Transverse colon (tissue), 4 donors: ENCODE measurements around the gene CHRM4. TPM values are rescaled to one million over a fixed set of nuclear protein-coding genes. Genes with fewer than 3 reads are reported as not detected.
A peak's percentile ranks its signal among the peaks of the same experiment; 100 is the strongest.

Source experiments
- DNase-seq: peaks from one replicate; pipeline ENCODE4 v3.0.0-alpha.2; 2019
- H3K27ac ChIP-seq, 4 donors: fragments of 200-600 bp; sonication (generic); 2 replicates each; pipeline ENCODE4 v1.5.1; 2016 to 2018; ENCODE audit warnings: inconsistent platforms in 4 of 4
- H3K27me3 ChIP-seq: fragments of 200-600 bp; sonication (generic); 2 replicates; pipeline ENCODE4 v1.5.1; 2017; ENCODE audit warnings: inconsistent platforms
- H3K36me3 ChIP-seq, 4 donors: fragments of 200-600 bp; sonication (generic); 2 replicates each; pipeline ENCODE4 v1.5.1; 2017 to 2019; ENCODE audit warnings: inconsistent platforms in 4 of 4
- H3K4me1 ChIP-seq, 4 donors: fragments of 200-600 bp; sonication (generic); 2 replicates each; pipeline ENCODE4 v1.5.1; 2017 to 2020; ENCODE audit warnings: inconsistent platforms in 4 of 4
- H3K4me3 ChIP-seq, 4 donors: fragments of 200-600 bp; sonication (generic); 1 replicate in 1 of 4; 2 replicates in 3 of 4; pipeline versions ENCODE4 v1.5.1 to v1.6.1; 2017 to 2019; ENCODE audit warnings: inconsistent platforms in 4 of 4
- H3K9me3 ChIP-seq, 2 donors: fragments of 200-600 bp; sonication (generic); 2 replicates each; pipeline ENCODE4 v1.5.1; 2017 to 2019; ENCODE audit warnings: inconsistent platforms in 2 of 2
- CTCF ChIP-seq, 5 experiments: fragments of 200-600 bp in 3 of 5; fragments of 450-650 bp in 2 of 5; sonication (generic) in 3 of 5; IDR thresholded peaks; 1 replicate in 2 of 5; 2 replicates in 3 of 5; pipeline ENCODE4 v1.5.1; 2016 to 2017; ENCODE audit warnings: antibody characterized with exemption in 5 of 5, inconsistent platforms in 3 of 5, mild to moderate bottlenecking in 2 of 5, moderate library complexity in 1 of 5
- EP300 ChIP-seq: sonication (generic); formaldehyde crosslinking; IDR thresholded peaks from one replicate; pipeline ENCODE4 v1.6.1; 2017; ENCODE audit warnings: antibody characterized with exemption, low read depth
- POLR2A ChIP-seq: fragments of 450-650 bp; IDR thresholded peaks from one replicate; pipeline ENCODE4 v1.6.1; 2016; ENCODE audit warnings: antibody characterized with exemption, mild to moderate bottlenecking, moderate library complexity
- POLR2AphosphoS5 ChIP-seq, 3 donors: sonication (generic); formaldehyde crosslinking; IDR thresholded peaks; one replicate each; pipeline ENCODE4 v1.6.1; 2016; ENCODE audit warnings: antibody characterized with exemption in 3 of 3
- WGBS, 2 donors: methylation state at CpG; one replicate each; pipeline ENCODE4 v1.1.5; 2018; ENCODE audit warnings: low coverage in 1 of 2; 5-methylcytosine and 5-hydroxymethylcytosine counted together
- in situ Hi-C, 4 donors: fragments of 200-750 bp; cut with MboI; loops; one replicate each; pipeline versions ENCODE4 v1.15.0 to v1.15.1; 2017; ENCODE audit warnings: low sequenced_read_pairs in 3 of 4, low pct_ligation_motif_present in 1 of 4, low pct_unique_long_range_greater_than_20kb in 1 of 4
- intact Hi-C: fragments of 100-400 bp; cut with DNase I; formaldehyde crosslinking; loops from one replicate; pipeline ENCODE4 v1.15.1; 2023; ENCODE audit warnings: low total_unique reads
- total RNA-seq, 4 donors: library from RNA; depleted of rRNA; stranded (reverse); fragments of >200 nt; gene quantifications; one replicate each; pipeline ENCODE4 v1.1.0, GENCODE V29; 2016

CHRM4 gene
- 1 to 10 TPM in 1 of 4 donors, under 1 TPM in 1, not detected in 2; 0.82 to 3.3 TPM for total RNA-seq

DNA sequence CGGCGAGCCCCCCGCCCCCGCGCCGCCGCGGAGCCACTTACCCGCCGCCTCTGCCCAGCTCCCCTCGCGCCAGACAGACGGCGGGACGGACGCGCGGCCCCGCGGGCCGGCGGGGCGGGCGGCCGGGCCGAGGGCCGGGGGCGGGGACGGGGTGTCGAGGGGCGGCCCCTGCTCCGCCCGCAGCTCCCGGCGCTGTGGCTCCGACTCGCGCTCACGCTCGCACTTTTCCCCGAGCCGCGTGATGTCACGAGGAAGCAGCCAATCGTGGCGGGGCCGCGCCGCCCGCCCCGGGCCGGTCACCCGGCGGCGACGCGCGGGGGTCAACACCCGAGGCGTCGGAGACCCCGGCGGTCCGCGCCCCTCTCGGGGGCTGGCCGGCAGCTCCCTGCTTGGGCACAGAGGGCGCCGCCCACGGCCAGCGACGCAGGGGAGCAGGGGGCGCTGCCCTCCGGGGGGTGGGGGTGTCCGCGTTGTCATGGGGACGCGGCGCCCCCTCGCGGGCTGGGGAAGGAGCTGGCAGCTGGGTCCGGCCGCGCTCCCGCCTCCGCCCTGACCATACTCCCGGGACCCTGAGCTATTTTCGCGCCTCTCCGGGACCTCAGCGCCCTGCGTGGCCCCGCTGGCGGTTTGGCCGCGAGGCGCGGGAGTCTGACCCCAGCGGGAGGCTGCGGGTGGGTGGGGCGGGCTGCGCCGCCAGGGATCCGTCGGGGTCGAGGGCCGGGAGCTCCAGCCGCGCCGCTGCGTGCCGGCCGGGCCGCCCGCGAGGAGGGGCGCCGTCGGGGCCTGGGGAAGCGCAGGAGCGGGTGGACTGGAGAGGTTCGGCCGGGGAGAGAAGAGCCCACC lies at the start of gene CHRM4:
Gene CHRM4, minus strand, starts transcription at position 199 of the 843 bp plus-strand sequence. CDS start 5,219 bp downstream, outside the sequence.
- no peaks in the 10 kb centered on the region for H3K9me3 ChIP-seq
- DNase-seq = peak; percentile 43
- H3K36me3 ChIP-seq = peaks cover 0 to under 1% (median under 1%) of the 10 kb centered on the region in 4 donors
- TF ChIP-seq CTCF (IDR thresholded peaks at IDR 0.05) = peak in 1 of 5 experiments; percentile 9
- no peak for TF ChIP-seq EP300
- H3K4me3 ChIP-seq = peak within 1 kb of the TSS in 3 of 4 donors; percentile 32 to 52 (median 45)
- intact Hi-C loops = loop anchor here (10.0 kb wide), 1 partner anchor 143 kb away; no protein-coding TSS in a partner anchor
- in situ Hi-C loops = loop anchor here in 3 of 4 donors (10.0 to 25.0 kb wide), 2 partner anchors 143 to 146 kb away; no protein-coding TSS in a partner anchor
- H3K27ac ChIP-seq = no peak within 1 kb of the TSS
- 2% methylated on average over 27 of the region's 123 CpGs; no CpG with 5 or more reads in 1 of the 2 donors for WGBS, 2 donors
- peaks cover 6 to 40% (median 40%) of the 10 kb centered on the region in 4 donors for H3K4me1 ChIP-seq
- peaks cover 57% of the 10 kb centered on the region for H3K27me3 ChIP-seq

GRCh38 chr11:46438211-46438610 lies 46.6 kb upstream of the CHRM4 start:
- H3K4me3 ChIP-seq = no peak overlapping the region
- no peaks in the 10 kb centered on the region for H3K9me3 ChIP-seq
- WGBS, 2 donors = 67 to 88% methylated on average over 1 to 4 of the region's 4 CpGs
- no peak overlapping the region for H3K27ac ChIP-seq
- intact Hi-C loops (no loop called here), in situ Hi-C loops (no loop called here)
- DNase-seq = no peak
- peaks cover 0 to 18% (median 6%) of the 10 kb centered on the region in 4 donors for H3K36me3 ChIP-seq
- H3K4me1 ChIP-seq = no peaks in the 10 kb centered on the region
- TF ChIP-seq POLR2A (no peak), POLR2AphosphoS5 (IDR thresholded peaks at IDR 0.05) (no peak), CTCF (IDR thresholded peaks at IDR 0.05) (no peak), EP300 (no peak)
- H3K27me3 ChIP-seq = no peaks in the 10 kb centered on the region

- H3K9me3 ChIP-seq = no peaks in the 10 kb centered on the region
- intact Hi-C loops = no loop called here
- no peak overlapping the region for H3K27ac ChIP-seq
- no peak for TF ChIP-seq POLR2AphosphoS5 (IDR thresholded peaks at IDR 0.05)
- no peak for TF ChIP-seq EP300
- TF ChIP-seq CTCF (IDR thresholded peaks at IDR 0.05) = no peak
- TF ChIP-seq POLR2A = no peak
- WGBS, 2 donors = 79 to 92% methylated on average over 6 of the region's 6 CpGs
- no peak overlapping the region for H3K4me3 ChIP-seq
- H3K27me3 ChIP-seq = no peaks in the 10 kb centered on the region
- peaks cover 0 to 23% (median 4%) of the 10 kb centered on the region in 4 donors for H3K36me3 ChIP-seq
- H3K4me1 ChIP-seq = no peaks in the 10 kb centered on the region
- in situ Hi-C loops = no loop called here
- no peak for DNase-seq
These were observed 45.6 kb upstream of the CHRM4 start for GRCh38 chr11:46437122-46437689.

DNA sequence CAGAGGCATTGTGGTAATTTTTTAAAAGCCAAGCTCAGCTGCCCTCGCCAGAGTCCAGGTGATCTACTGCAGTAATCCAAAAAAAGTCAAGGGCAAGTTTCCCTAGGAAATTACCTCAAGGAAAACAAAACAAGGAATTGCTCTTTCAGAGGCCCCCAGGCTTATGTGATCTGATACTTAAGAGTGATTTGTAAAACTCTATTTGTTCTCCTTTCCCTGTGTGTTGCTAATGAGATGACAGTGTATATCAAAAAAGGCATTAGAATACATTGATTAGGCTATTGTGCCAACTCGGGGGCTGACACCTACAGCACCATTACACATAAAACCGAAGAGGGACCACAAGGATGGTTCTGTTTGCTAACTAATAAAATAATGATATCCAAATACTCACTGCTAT lies 44.5 kb upstream of the CHRM4 start:
- DNase-seq = no peak
- H3K27me3 ChIP-seq = no peaks in the 10 kb centered on the region
- WGBS, 2 donors = 88 to 100% methylated on average over 1 to 3 of the region's 3 CpGs
- no peaks in the 10 kb centered on the region for H3K4me1 ChIP-seq
- no peak overlapping the region for H3K27ac ChIP-seq
- in situ Hi-C loops = no loop called here
- intact Hi-C loops = no loop called here
- peaks cover 0 to 25% (median 4%) of the 10 kb centered on the region in 4 donors for H3K36me3 ChIP-seq
- H3K9me3 ChIP-seq = no peaks in the 10 kb centered on the region
- TF ChIP-seq POLR2AphosphoS5 (IDR thresholded peaks at IDR 0.05) (no peak), POLR2A (no peak)
- H3K4me3 ChIP-seq = no peak overlapping the region
